COLO829 (cell line): ENCODE data around the gene SPTLC2.
"Not testable (repeated sequence)": the region's sequence is repeated elsewhere in the genome, so short reads cannot be mapped to it uniquely, and the experiment has no call there.

Source experiments
- DNase-seq: peaks from one replicate; pipeline ENCODE4 v3.0.0; 2012; ENCODE audit warnings: low spot score

The SPTLC2 gene

DNA sequence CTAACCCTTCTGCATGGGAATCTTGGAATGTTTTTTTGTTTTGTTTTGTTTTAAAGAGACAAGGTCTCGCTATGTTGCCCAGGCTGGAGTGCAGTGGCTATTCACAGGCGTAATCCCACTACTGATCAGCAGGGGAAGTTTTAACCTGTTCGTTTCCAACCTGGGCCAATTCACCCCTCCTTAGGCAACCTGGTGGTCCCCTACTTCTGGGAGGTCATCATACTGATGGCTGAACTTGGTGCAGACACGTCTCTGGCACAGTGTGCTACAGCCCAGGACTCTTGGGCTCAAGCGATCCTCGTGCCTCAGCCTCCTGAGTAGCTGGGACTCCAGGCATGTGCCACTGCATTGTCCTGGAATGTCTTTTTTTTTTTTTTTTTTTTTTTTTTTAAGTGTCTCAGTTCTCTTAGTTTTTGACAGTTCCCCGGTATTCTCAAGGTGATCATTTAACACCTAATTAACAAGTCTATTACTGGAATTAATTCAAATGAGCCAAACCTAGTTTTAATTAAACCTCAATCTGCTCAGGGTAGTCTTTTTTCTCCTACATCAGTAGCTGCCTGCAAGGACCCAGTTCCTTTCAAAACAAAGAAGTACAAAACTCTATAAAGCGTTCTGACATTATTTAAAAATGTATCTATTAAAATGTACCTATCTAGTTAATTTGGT is 68.8 kb downstream of the SPTLC2 start:
- no peak for DNase-seq

- not testable (repeated sequence) for DNase-seq
These were observed 71.3 kb downstream of the SPTLC2 start for GRCh38 chr14:77545171-77545570.

GRCh38 chr14:77544571-77544970 is 71.9 kb downstream of the SPTLC2 start:
- no peak for DNase-seq

DNA sequence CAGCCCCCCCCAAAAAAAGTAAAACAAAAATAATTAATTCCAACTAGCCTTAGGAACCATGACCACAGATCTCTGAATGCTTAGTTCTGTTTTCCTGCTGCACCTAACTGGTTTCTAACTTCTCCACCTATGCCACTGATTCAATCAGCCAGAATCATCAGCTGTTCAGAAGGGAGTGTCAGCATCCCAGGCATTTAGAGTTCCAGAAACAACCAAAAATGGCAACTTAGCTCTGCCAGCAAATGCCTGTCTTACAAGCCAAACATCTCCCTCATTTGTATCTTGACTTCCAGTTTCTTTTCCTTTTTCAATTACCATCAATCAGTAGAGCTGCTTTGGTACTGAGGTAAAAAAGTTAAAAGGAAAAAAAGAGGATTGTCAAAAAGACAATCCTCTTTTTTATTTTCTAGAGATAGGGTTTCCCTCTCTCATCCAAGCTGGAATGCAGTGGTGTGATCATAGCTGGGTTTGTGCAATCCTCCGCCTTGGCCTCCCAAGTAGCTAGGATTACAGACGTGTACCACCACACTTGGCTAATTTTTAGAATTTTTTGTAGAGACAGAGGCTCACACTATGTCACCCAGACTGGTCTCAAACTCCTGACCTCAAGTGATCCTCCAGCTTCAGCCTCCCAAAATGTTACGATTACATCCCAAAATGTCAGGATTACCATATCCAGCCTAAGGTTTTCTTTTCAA is 72.7 kb downstream of the SPTLC2 start:
- DNase-seq, result no peak

DNA sequence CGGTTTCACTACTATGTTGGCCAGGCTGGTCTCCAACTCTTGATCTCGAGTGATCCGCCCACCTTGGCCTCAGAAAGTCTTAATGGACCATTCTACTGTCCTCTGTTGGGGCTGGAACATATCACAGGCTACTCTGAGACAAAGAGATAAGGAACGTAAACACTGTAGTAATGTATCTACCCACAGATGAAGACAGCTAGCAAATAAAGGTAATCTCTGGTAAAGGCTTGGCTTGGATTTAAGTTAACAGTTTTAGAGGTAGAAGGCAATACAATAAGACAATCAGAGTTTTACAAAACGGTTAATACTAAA is 73.2 kb downstream of the SPTLC2 start:
- peak; percentile 29 for DNase-seq

DNA sequence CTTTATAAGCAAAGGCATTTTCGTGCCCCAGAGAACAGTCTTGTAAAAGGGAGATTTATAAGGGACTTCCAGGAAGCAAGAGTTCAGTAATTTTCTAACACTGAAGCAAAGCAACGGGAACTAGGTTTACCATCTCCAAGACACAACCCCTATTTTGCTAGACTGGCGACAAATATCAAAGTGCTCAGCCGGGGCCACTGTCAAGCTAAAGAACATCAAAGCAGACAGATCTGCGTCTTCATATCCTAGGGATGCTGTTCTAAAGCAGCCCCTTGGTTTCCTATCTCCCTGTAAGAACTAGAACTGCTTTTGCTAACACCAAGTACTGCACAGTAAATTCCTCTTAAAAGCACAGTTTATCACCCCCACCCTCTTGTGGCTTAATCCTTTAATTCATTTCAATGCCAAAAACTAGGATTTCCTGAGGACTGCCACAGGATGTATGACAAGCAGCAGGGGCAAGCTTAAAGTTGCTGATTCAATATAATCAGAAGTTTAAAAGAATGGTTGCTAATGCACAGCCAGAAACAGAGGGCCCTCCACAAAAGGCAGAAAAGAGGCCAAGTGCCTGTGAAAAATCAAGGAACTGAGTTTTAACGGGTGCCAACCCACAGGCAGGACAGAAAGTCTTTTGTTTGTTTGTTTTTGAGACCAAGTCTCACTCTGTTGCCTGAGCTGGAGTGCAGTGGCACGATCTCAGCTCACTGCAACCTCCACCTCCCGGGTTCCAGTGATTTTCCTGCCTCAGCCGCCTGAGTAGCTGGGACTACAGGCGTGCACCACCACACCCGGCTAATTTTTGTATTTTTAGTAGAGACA is 73.8 kb downstream of the SPTLC2 start:
- peak; percentile 36 for DNase-seq

GRCh38 chr14:77541905-77542304 is 74.5 kb downstream of the SPTLC2 start:
- no peak for DNase-seq

DNA sequence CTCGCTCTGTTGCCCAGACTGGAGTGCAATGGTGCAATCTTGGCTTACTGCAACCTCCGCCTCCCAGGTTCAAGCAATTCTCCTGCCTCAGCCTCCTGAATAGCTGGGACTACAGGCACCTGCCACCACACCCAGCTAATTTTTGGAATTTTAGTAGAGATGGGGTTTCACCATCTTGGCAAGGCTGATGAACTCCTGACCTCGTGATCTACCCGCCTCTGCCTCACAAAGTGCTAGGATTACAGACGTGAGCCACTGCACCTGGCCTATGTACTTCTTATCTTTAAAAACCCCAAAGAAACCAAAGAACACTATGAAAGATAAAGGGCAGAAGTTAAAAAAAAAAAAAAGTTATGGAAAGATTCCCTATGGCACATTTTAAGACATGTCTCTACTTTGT is 79.5 kb downstream of the SPTLC2 start:
- not testable (repeated sequence) for DNase-seq

DNA sequence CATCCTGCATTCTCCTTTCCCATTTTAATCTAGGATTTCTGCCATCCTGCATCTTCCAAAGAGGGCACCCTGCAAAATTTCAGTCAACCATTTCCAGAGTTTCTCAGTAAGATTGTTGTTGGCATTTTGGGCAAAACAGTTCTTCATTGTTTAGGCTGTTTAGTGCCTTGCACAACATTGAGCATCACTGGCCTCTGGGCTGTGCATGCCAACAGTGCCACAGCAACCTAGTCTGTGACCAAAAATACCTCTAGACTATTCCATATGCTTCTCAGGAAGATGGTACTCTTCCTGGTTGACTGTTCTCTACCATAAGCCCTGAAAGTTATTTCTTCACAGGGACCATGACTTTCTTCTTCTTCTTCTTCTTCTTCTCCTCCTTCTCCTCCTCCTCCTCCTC is 85.4 kb downstream of the SPTLC2 start:
- no peak for DNase-seq

- no peak for DNase-seq
These were observed 86.5 kb downstream of the SPTLC2 start for GRCh38 chr14:77529963-77530362.

DNA sequence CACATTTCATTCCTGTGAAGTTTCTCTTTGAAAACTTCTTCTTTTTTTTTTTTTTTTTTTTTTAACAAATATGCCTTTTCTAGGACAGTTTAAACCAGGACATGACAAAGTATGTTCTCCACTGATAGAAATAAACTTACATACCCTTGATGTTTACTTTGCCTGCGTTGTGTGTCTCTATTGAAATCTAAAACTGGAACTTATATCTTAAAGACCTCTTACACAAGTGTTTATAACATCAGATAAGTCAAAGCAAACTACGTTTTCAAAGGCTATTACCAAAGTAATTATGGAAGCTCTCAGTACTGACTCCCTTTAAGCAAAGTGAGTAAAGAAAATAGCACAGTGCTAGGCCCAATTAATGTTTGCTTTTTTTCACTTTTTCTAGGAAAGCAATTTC is 87.2 kb downstream of the SPTLC2 start:
- DNase-seq, result no peak

- not testable (repeated sequence) for DNase-seq
These were observed 87.7 kb downstream of the SPTLC2 start for GRCh38 chr14:77528701-77529100.

DNA sequence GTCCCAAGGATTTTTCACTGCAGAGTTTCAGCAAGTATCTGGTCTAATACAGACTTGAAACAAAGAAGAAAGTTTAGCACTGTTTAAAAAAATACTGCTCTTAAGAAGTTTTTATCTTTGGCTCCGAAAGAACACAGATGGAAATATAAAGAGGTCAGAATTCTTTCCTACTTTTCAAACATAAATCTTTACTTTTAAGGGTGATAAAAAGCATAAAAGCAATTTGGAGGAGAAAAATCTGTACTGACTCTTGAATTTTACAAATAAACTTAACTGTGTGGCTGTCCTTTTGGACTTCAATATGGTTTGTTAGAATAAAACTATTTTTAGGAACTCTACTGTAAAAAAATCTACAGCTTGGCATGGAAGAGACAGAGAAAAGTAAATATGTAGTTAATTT is 90.2 kb downstream of the SPTLC2 start:
- no peak for DNase-seq

DNA sequence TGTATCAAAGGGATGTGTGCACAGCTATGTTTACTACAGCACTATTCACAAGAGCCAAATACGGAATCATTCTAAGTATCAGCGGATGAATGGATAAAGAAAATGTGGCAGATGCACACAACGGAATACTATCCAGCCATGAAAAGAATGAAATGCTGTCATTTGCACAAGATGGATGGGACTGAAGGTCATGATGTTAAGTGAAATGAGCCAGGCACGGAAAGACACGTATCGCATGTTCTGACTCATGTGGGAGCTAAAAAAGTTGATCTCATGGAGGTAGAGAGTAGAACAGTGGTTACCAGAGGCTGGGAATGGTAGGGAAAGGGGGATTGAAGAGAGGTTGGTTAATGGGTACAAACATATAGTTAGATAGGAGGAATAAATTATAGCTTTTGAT is 91.9 kb downstream of the SPTLC2 start:
- no peak for DNase-seq

- no peak for DNase-seq
These were observed 93.3 kb downstream of the SPTLC2 start for GRCh38 chr14:77523109-77523508.

DNA sequence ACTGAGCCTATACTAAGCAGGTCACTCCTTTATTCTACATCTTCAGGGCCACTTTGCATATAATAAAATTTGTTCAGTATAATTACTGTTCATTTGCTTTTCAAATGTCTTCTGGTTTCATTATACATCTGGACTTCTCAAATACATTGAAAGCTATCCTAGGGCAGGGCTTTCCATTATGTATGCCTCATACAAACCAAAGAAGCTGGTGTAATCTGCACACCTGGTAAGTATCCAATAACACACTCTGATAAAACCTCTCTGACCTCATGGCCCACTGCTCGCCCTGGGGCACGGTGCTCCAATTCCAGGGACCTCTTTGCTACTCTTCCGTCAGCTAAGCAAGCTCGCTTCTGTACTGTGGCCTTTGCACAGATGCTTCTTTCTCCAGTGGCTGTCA is 95.9 kb downstream of the SPTLC2 start:
- no peak for DNase-seq

- no peak for DNase-seq
These were observed 100.3 kb downstream of the SPTLC2 start for GRCh38 chr14:77516126-77516525.

GRCh38 chr14:77511486-77512162 is 104.8 kb downstream of the SPTLC2 start:
- no peak for DNase-seq

DNA sequence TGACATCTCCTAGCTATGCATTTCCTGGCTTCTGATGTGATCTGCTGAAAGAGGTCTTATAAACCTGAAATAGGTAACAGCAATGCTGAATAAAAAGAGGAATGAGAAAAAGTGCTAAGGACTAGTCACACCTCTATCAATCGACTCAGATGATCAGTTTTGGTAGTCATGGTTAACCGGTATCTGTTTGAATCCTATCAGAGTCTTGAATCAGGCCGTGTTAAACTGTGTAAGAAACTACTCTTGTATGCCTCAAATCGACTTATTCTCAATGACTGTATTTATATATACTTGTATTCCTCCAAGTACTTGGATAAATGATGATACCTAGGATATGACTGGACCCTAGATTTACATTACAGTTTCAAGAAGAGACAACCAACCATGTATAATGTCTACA is 107.1 kb downstream of the SPTLC2 start:
- DNase-seq, result no peak

DNA sequence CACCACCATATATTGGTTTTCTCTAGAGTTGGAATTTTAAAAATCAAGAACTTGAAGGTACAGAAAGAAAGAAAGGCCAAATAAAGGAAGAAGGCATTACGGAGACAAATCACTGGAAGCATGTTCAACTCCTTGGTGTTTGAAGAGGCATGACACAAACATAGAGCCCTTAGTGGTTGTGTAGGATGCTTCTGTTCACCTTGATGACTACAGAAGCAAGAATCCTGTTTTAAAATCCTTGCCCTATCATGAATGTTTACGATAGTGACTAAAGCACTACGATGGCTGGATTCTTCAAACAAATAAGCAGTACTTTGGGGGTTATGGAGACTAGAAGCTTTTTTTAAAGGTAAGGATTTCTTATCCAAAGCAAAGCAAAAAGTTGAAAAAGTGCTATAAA is 107.6 kb downstream of the SPTLC2 start:
- no peak for DNase-seq

DNA sequence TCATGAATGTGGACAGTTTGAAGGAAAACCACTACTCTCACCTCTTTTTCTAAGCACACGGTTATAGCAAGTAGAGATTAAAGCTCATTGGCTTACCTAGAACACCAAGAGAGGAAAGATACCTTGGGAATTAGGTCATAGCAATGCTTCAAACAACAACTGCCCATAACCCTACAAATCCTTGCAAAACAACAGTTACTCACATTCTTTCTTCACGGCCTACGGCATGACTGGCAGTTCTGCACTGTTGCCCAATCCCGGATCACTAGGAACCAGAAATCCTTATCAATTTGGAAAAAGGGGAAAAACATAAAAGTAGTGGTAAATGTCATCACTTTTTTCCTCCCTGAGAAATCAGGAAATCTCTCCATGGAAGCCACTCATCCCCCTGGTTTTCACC is 108.2 kb downstream of the SPTLC2 start:
- no peak for DNase-seq

DNA sequence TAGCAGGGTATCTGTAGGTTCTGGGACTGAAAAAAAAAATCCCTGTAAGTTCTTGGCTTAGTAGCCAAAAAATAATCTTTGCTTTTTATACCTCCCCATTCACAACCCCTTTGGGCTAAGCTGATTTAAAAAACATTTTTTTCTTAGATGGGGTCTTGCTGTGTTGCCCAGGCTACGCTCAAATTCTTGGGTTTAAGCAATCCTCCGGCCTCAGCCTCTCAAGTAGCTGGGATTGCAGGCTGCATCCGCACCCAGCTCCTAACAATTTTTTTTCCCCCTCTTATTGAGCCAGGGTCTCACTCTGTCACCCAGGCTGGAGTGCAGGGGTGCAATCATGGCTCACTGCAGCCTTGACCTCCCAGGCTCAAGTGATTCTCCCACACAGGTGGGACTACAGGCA is 108.7 kb downstream of the SPTLC2 start:
- DNase-seq, result no peak

GRCh38 chr14:77505031-77505430 is 111.4 kb downstream of the SPTLC2 start:
- DNase-seq, result no peak
